Lower leg skin (tissue), 4 donors: ENCODE results near the gene MEIS2. TPM values are rescaled to one million over a fixed set of nuclear protein-coding genes. Genes with fewer than 3 reads are reported as not detected.

Experiments
- DNase-seq, 2 donors: peaks; one replicate each; pipeline ENCODE4 v3.0.0-alpha.2; 2019; ENCODE audit warnings: low spot score in 2 of 2
- H3K4me3 ChIP-seq: fragments of 200-600 bp; sonication (generic); 2 replicates; pipeline ENCODE4 v1.5.1; 2017; ENCODE audit warnings: mild to moderate bottlenecking, low read depth; ENCODE audit not compliant: poor library complexity, severe bottlenecking
- CTCF ChIP-seq, 3 donors: fragments of 450-650 bp; IDR thresholded peaks; one replicate each; pipeline ENCODE4 v1.5.1; 2016; ENCODE audit warnings: antibody characterized with exemption in 3 of 3, mild to moderate bottlenecking in 3 of 3, moderate library complexity in 2 of 3
- POLR2A ChIP-seq, 2 donors: fragments of 450-650 bp; IDR thresholded peaks; one replicate each; pipeline ENCODE4 v1.6.1; 2016 to 2017; ENCODE audit warnings: antibody characterized with exemption in 2 of 2, mild to moderate bottlenecking in 1 of 2, moderate library complexity in 1 of 2
- WGBS, 2 donors: methylation state at CpG; one replicate each; pipeline ENCODE4 v1.1.5; 2018; 5-methylcytosine and 5-hydroxymethylcytosine counted together
- intact Hi-C: fragments of 100-400 bp; cut with DNase I; formaldehyde crosslinking; loops from one replicate; pipeline ENCODE4 v1.15.0; 2023; ENCODE audit warnings: low total_unique reads
- total RNA-seq, 4 donors: library from RNA; depleted of rRNA; stranded (reverse); fragments of >200 nt; gene quantifications; one replicate each; pipeline ENCODE4 v1.1.0, GENCODE V29; 2016

Gene MEIS2
- total RNA-seq, 4 donors from 2014 or later, result 12.9 to 18.5 (median 15.8) TPM

DNA sequence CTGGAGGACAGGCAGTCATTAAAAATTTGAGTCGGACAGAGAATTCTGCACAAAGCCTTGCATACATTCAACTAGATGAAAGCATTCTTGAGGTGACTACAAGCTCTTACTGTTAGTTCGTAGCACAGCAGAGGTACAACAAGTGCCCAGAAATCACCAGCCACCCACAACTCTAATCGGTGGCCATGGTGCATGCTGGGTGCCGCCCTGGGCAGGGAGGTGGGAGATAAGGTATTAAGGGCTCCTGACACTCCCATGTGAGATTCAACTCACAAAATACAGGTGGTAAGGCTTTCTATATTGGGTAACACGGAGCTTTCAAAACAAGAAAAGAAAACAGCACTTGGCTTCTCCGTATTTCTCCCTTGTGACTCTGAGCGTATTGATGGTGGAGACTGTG is 66.0 kb downstream of the MEIS2 start:
- 90 to 95% methylated on average over 7 of the region's 7 CpGs for WGBS, 2 donors
- intact Hi-C loops, result no loop called here

DNA sequence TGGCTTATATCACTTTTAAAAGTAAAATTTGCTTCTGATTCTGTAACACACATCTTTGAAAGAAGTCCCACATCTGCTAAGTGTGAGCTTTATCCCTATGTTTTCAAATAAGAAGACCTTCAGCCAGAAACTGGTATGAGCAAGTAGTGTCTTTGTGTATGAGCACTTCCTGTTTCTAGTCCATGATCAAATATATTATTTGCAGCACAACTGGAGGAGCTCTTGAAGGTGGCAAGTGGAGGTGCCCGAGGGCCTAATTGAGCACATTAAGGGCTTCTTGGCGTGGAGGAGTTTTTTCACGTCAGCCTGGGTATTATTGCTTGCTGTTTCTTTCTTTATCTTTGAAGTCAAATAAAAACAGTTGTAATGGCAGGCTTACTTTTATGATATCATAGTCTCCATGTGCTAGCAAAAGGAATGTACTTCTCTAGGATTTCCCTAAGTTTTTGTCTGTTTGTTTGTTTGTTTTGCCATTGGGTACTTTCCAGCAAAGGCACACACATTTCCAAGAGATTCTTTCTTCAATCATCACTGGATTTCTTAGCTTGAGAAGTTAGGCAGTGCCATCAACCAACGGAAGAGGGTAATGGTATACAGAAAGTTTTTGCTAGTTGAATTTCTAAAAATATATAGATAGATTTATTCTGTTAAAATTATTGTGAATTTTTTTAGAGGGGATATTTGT is 68.1 kb downstream of the MEIS2 start:
- TF ChIP-seq POLR2A (IDR thresholded peaks at IDR 0.05) (no peak), CTCF (IDR thresholded peaks at IDR 0.05) (no peak)
- intact Hi-C loops, result no loop called here
- WGBS, 2 donors, result 67 to 68% methylated on average over 4 of the region's 4 CpGs
- H3K4me3 ChIP-seq, result no peak overlapping the region
- DNase-seq, result no peak

More for the DNA sequence above, 66.0 kb downstream of the MEIS2 start:
- DNase-seq, result no peak
- TF ChIP-seq POLR2A (IDR thresholded peaks at IDR 0.05) (no peak), CTCF (IDR thresholded peaks at IDR 0.05) (no peak)
- H3K4me3 ChIP-seq, result no peak overlapping the region

- no peak for DNase-seq
- TF ChIP-seq CTCF (IDR thresholded peaks at IDR 0.05), result no peak
- TF ChIP-seq POLR2A (IDR thresholded peaks at IDR 0.05), result no peak
- no peak overlapping the region for H3K4me3 ChIP-seq
- intact Hi-C loops, result no loop called here
- 69 to 75% methylated on average over 4 of the region's 4 CpGs for WGBS, 2 donors
These were observed 69.2 kb downstream of the MEIS2 start for GRCh38 chr15:37031198-37031597.

- no peak overlapping the region for H3K4me3 ChIP-seq
- intact Hi-C loops, result loop anchor here (5.0 kb wide), 1 partner anchor 49 kb away; no protein-coding TSS in a partner anchor
- no peak for DNase-seq
- whole genome bisulfite sequencing, 2 donors, result 52 to 63% methylated on average over 4 of the region's 4 CpGs
- no peak for TF ChIP-seq CTCF (IDR thresholded peaks at IDR 0.05)
- TF ChIP-seq POLR2A (IDR thresholded peaks at IDR 0.05), result no peak
These were observed 71.6 kb downstream of the MEIS2 start for GRCh38 chr15:37028625-37029296.

DNA sequence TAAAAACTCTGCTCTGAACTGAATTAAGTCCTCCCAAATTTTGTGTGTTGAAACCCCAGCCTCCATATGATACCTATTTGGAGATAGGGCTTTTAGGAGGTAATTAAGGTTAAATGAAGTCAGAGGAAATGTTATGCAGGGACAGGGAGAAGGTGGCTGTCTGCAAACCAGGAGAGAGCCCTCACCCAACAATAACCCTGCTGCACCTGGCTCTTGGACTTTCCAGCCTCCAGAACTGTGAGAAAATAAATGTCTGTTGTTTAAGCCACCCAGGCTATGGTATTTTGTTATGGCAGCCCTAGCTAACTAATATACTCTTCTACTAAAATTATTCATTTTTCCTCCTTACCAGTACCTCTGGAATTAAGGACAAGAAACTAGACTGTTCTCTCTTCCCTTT is 79.5 kb downstream of the MEIS2 start:
- intact Hi-C loops, result no loop called here
- DNase-seq, result no peak
- no peak for TF ChIP-seq POLR2A (IDR thresholded peaks at IDR 0.05)
- no peak for TF ChIP-seq CTCF (IDR thresholded peaks at IDR 0.05)
- H3K4me3 ChIP-seq, result no peak overlapping the region
